HCT116 (cell line): ENCODE results near the gene SCN3B. TPM values are rescaled to one million over a fixed set of nuclear protein-coding genes. Genes with fewer than 3 reads are reported as not detected.

Source experiments
- ATAC-seq: fragments of 200-7000 bp; cut with Tn5 transposase; 2 replicates; pipeline ENCODE4 v1.9.1; 2020; ENCODE audit warnings: mild to moderate bottlenecking, moderate library complexity
- BruUV-seq: library from RNA; stranded (reverse); fragments of 400-500 nt; replicated peaks from 2 replicates; lab custom pipeline; 2021; lab: Mats Ljungman, UMichigan
- CTCF ChIA-PET: fragments of 300-600 bp; sonication (Branson Sonifier 250); formaldehyde crosslinking; loops from one replicate; lab custom pipeline; 2021; ENCODE audit warnings: antibody characterized with exemption; lab: Charles Lee
- POLR2A ChIA-PET: fragments of 300-600, 350-600 bp; sonication (Branson Sonifier 250); formaldehyde crosslinking; loops from one replicate; lab custom pipeline; 2021; ENCODE audit warnings: antibody characterized with exemption; lab: Charles Lee
- RAD21 ChIA-PET, 2 experiments: fragments of 300-600 bp; sonication (Branson Sonifier 250); formaldehyde crosslinking; loops; one replicate each; lab custom pipeline; 2023; ENCODE audit warnings: low total read pairs in 2 of 2; ENCODE audit not compliant: uncharacterized antibody in 2 of 2, unreplicated experiment in 2 of 2, low non-redundant PET in 1 of 2; lab: Charles Lee
- DNase-seq: peaks from one replicate; pipeline ENCODE4 v3.0.0-alpha.2; 2010; ENCODE audit warnings: low read depth, low spot score
- H2AFZ ChIP-seq: fragments of 200-600 bp; shearing (Covaris generic), sonication (generic); 2 replicates; pipeline ENCODE4 v1.6.1; 2017; ENCODE audit warnings: low read depth, mixed run types, mixed read lengths, antibody characterized with exemption, low read length; ENCODE audit not compliant: poor library complexity, severe bottlenecking
- H3K27ac ChIP-seq: 2 replicates; pipeline ENCODE4 v1.5.1; 2012; ENCODE audit warnings: low read depth, low read length
- H3K27me3 ChIP-seq: fragments of 200-600 bp; sonication (generic); 2 replicates; pipeline ENCODE4 v1.6.1; 2016; ENCODE audit warnings: mixed run types, low read length, mixed read lengths; ENCODE audit not compliant: insufficient read depth
- H3K36me3 ChIP-seq, 2 experiments: fragments of 200-500 bp in 1 of 2; fragments of 200-600 bp in 1 of 2; sonication (Bioruptor generic) in 1 of 2; sonication (generic) in 1 of 2; 2 replicates each; pipeline versions ENCODE4 v1.5.1 to v1.6.1; 2014 to 2016; ENCODE audit warnings: low read length in 2 of 2, inconsistent platforms in 1 of 2, mixed read lengths in 1 of 2, mixed run types in 1 of 2; ENCODE audit not compliant: insufficient read depth in 2 of 2, control insufficient read depth in 1 of 2
- H3K4me1 ChIP-seq, 2 experiments: fragments of 200-600 bp in 1 of 2; sonication (generic) in 1 of 2; 2 replicates each; pipeline versions ENCODE4 v1.5.1 to v1.6.1; 2012 to 2017; ENCODE audit warnings: low read length in 2 of 2, inconsistent platforms in 1 of 2, mild to moderate bottlenecking in 1 of 2, mixed read lengths in 1 of 2, mixed run types in 1 of 2, moderate library complexity in 1 of 2; ENCODE audit not compliant: insufficient read depth in 2 of 2, control insufficient read depth in 1 of 2
- H3K4me2 ChIP-seq: fragments of 200-600 bp; sonication (generic); 2 replicates; pipeline ENCODE4 v1.6.1; 2017; ENCODE audit warnings: mixed run types, low read length, mixed read lengths
- H3K4me3 ChIP-seq, 2 experiments: fragments of 200-600 bp in 1 of 2; sonication (generic) in 1 of 2; replicated peaks in 1 of 2; 2 replicates each; pipeline ENCODE4 v1.5.1; 2011 to 2016; ENCODE audit warnings: low read length in 2 of 2, control low read depth in 1 of 2, low read depth in 1 of 2, mild to moderate bottlenecking in 1 of 2, mixed read lengths in 1 of 2, mixed run types in 1 of 2
- H3K79me2 ChIP-seq: fragments of 200-600 bp; sonication (generic); 2 replicates; pipeline ENCODE4 v1.6.1; 2017; ENCODE audit warnings: mild to moderate bottlenecking, mixed run types, low read length, moderate library complexity, mixed read lengths; ENCODE audit not compliant: insufficient read depth
- H3K9ac ChIP-seq: fragments of 200-600 bp; sonication (generic); 2 replicates; pipeline ENCODE4 v1.6.1; 2016; ENCODE audit warnings: low read length, mixed read lengths
- H3K9me2 ChIP-seq: fragments of 200-600 bp; sonication (generic), shearing (Covaris generic); 2 replicates; pipeline ENCODE4 v1.6.1; 2017; ENCODE audit warnings: mixed run types, mild to moderate bottlenecking, moderate library complexity; ENCODE audit not compliant: insufficient read depth
- H3K9me3 ChIP-seq, 2 experiments: fragments of 200-500 bp in 1 of 2; fragments of 200-600 bp in 1 of 2; sonication (Bioruptor generic) in 1 of 2; sonication (generic) in 1 of 2; 2 replicates each; pipeline ENCODE4 v1.6.1; 2014 to 2017; ENCODE audit warnings: low read length in 2 of 2, mixed read lengths in 2 of 2, inconsistent platforms in 1 of 2, low read depth in 1 of 2, mild to moderate bottlenecking in 1 of 2, mixed run types in 1 of 2, moderate library complexity in 1 of 2; ENCODE audit not compliant: control insufficient read depth in 1 of 2, insufficient read depth in 1 of 2
- H4K20me1 ChIP-seq: fragments of 200-600 bp; sonication (generic), shearing (Covaris generic); 2 replicates; pipeline ENCODE4 v1.6.1; 2017; ENCODE audit warnings: mixed run types, mild to moderate bottlenecking, moderate library complexity; ENCODE audit not compliant: insufficient read depth
- ATF3 ChIP-seq: IDR thresholded peaks from 2 replicates; pipeline ENCODE4 v1.6.1; 2012
- CBX3 ChIP-seq: IDR thresholded peaks from 2 replicates; pipeline ENCODE4 v1.6.1; 2012; ENCODE audit warnings: low read depth
- EGR1 ChIP-seq: IDR thresholded peaks from 2 replicates; pipeline ENCODE4 v1.6.1; 2012; ENCODE audit warnings: low read depth
- ELF1 ChIP-seq: IDR thresholded peaks from 2 replicates; pipeline ENCODE4 v1.6.1; 2012; ENCODE audit warnings: low read depth, borderline replicate concordance
- EZH2 ChIP-seq: fragments of 200-600 bp; sonication (generic); IDR thresholded peaks from 2 replicates; pipeline ENCODE4 v1.6.1; 2017; ENCODE audit warnings: antibody characterized with exemption, mixed run types
- EZH2phosphoT487 ChIP-seq: fragments of 200-600 bp; IDR thresholded peaks from 2 replicates; pipeline ENCODE4 v1.6.1; 2018; ENCODE audit warnings: antibody characterized with exemption, borderline replicate concordance
- FOSL1 ChIP-seq: IDR thresholded peaks from 2 replicates; pipeline ENCODE4 v1.6.1; 2012; ENCODE audit warnings: low read depth
- JUND ChIP-seq: IDR thresholded peaks from 2 replicates; pipeline ENCODE4 v1.6.1; 2012
- POLR2A ChIP-seq: IDR thresholded peaks from 2 replicates; pipeline ENCODE4 v1.7.0; 2011; ENCODE audit warnings: borderline replicate concordance; ENCODE audit not compliant: insufficient read depth, insufficient read length; ENCODE audit errors: extremely low read depth
- POLR2AphosphoS5 ChIP-seq: IDR thresholded peaks from 2 replicates; pipeline ENCODE4 v1.6.1; 2011; ENCODE audit warnings: mild to moderate bottlenecking, low read depth, low read length, moderate library complexity
- RAD21 ChIP-seq: IDR thresholded peaks from 2 replicates; pipeline ENCODE4 v1.6.1; 2012; ENCODE audit warnings: low read depth, mild to moderate bottlenecking
- REST ChIP-seq: IDR thresholded peaks from 2 replicates; pipeline ENCODE4 v1.6.1; 2012; ENCODE audit warnings: low read depth
- SIN3A ChIP-seq: IDR thresholded peaks from 2 replicates; pipeline ENCODE4 v1.6.1; 2012; ENCODE audit warnings: low read depth
- SP1 ChIP-seq: IDR thresholded peaks from 2 replicates; pipeline ENCODE4 v1.6.1; 2012; ENCODE audit warnings: low read depth
- SRF ChIP-seq: IDR thresholded peaks from 2 replicates; pipeline ENCODE4 v1.6.1; 2012; ENCODE audit warnings: low read depth
- TCF7L2 ChIP-seq: IDR thresholded peaks from 2 replicates; pipeline ENCODE4 v1.7.0; 2011; ENCODE audit warnings: borderline replicate concordance, inconsistent platforms; ENCODE audit not compliant: insufficient read depth, insufficient read length; ENCODE audit errors: extremely low read depth
- ZFX ChIP-seq: fragments of 450-650 bp; IDR thresholded peaks from 2 replicates; pipeline ENCODE4 v1.6.1; 2017
- ZNF274 ChIP-seq: fragments of 200-500 bp; sonication (Bioruptor generic); IDR thresholded peaks from 2 replicates; pipeline ENCODE4 v1.6.1; 2014; ENCODE audit warnings: mild to moderate bottlenecking, low read depth, low read length, inconsistent platforms
- intact Hi-C: fragments of 100-400 bp; cut with micrococcal nuclease; formaldehyde crosslinking; loops from 2 replicates; pipeline ENCODE4 v1.10.0; 2022
- total RNA-seq: library from RNA; stranded (reverse); gene quantifications from one replicate; pipeline ENCODE4 v1.2.1, GENCODE V29; 2021; ENCODE audit not compliant: unreplicated experiment

SCN3B gene
- total RNA-seq, 1 experiment from 2014 or later = 0.05 TPM

GRCh38 chr11:123582992-123583504 lies 71.4 kb downstream of the SCN3B start:
- no peak for ATAC-seq
- CTCF ChIA-PET = interaction anchor here (1.2 kb wide), 1 partner anchor 124 kb away, joined by 5 read pairs; no protein-coding TSS in a partner anchor
- no peaks in the 10 kb centered on the region for H3K9me3 ChIP-seq

GRCh38 chr11:123581651-123582399 lies 72.6 kb downstream of the SCN3B start:
- Histone ChIP-seq H3K4me2 (no peak overlapping the region), H3K79me2 (no peaks in the 10 kb centered on the region), H3K27ac (no peak overlapping the region), H3K4me1 (peaks cover 2 to 9% of the 10 kb centered on the region in 2 experiments; a peak in 3 of 4 replicates), H3K36me3 (no peaks in the 10 kb centered on the region), H2AFZ (no peak overlapping the region), H3K9me3 (no peaks in the 10 kb centered on the region), H3K4me3 (no peak overlapping the region), H4K20me1 (no peaks in the 10 kb centered on the region), H3K27me3 (peaks cover under 1% of the 10 kb centered on the region; the same call in 1 of the 2 replicates), H3K9me2 (no peaks in the 10 kb centered on the region), H3K9ac (no peak overlapping the region)
- no TSS peak for BruUV-seq
- ATAC-seq (no peak), DNase-seq (no peak)
- intact Hi-C loops = loop anchor here (5.0 kb wide), 1 partner anchor 55 kb away; no protein-coding TSS in a partner anchor
- POLR2A ChIA-PET = no interaction called here
- CTCF ChIA-PET = interaction anchor here (0.8 to 2.4 kb wide), 8 partner anchors 24 to 320 kb away, joined by 3 to 33 read pairs (median 4); no protein-coding TSS in a partner anchor
- RAD21 ChIA-PET = no interaction called here
- TF ChIP-seq EZH2phosphoT487 = no peak
- TF ChIP-seq POLR2A = no peak
- TF ChIP-seq TCF7L2 = no peak
- TF ChIP-seq REST = no peak
- no peak for TF ChIP-seq EZH2
- no peak for TF ChIP-seq ELF1
- no peak for TF ChIP-seq SRF
- TF ChIP-seq POLR2AphosphoS5 = no peak
- TF ChIP-seq ATF3 = no peak
- TF ChIP-seq ZNF274 = no peak
- TF ChIP-seq FOSL1 = no peak
- no peak for TF ChIP-seq JUND
- TF ChIP-seq RAD21 = no peak
- no peak for TF ChIP-seq SP1
- no peak for TF ChIP-seq ZFX
- TF ChIP-seq CBX3 = no peak

More at GRCh38 chr11:123582992-123583504, 71.4 kb downstream of the SCN3B start:
- H4K20me1 ChIP-seq = no peaks in the 10 kb centered on the region
- H3K79me2 ChIP-seq = no peaks in the 10 kb centered on the region
- no peak overlapping the region for H2AFZ ChIP-seq
- H3K4me1 ChIP-seq = peaks cover 2 to 8% of the 10 kb centered on the region in 2 experiments; a peak in 3 of 4 replicates
- BruUV-seq = no TSS peak
- H3K9me2 ChIP-seq = no peaks in the 10 kb centered on the region
- H3K27ac ChIP-seq = no peak overlapping the region
- H3K27me3 ChIP-seq = no peaks in the 10 kb centered on the region; the same call in 1 of the 2 replicates
- no peak overlapping the region for H3K4me2 ChIP-seq
- no peaks in the 10 kb centered on the region for H3K36me3 ChIP-seq
- no peak for DNase-seq
- no peak overlapping the region for H3K4me3 ChIP-seq
- intact Hi-C loops = loop anchor here (5.0 kb wide), 1 partner anchor 54 kb away; no protein-coding TSS in a partner anchor
- POLR2A ChIA-PET = no interaction called here
- TF ChIP-seq ZNF274 (no peak), EGR1 (no peak), SRF (no peak), SP1 (no peak), SIN3A (no peak)
- RAD21 ChIA-PET = no interaction called here
- no peak overlapping the region for H3K9ac ChIP-seq
